Embryonic facial prominence (tissue), 1 donor: ENCODE data around the gene CTAG1B.
"Not testable (repeated sequence)": the region's sequence is repeated elsewhere in the genome, so short reads cannot be mapped to it uniquely, and the experiment has no call there.

ENCODE experiments used
- DNase-seq: peaks from one replicate; pipeline ENCODE4 v3.0.0-alpha.2; 2016; ENCODE audit errors: extremely low spot score

Gene CTAG1B

GRCh38 chrX:154619182-154619581 is at the start of gene CTAG1B:
Gene CTAG1B (minus strand): TSS chrX:154619282. CDS start chrX:154619218, 64 bp downstream.
- DNase-seq = not testable (repeated sequence)

GRCh38 chrX:154661899-154662298 is 42.8 kb upstream of the CTAG1B start:
- no peak for DNase-seq

GRCh38 chrX:154661170-154661569 is 42.1 kb upstream of the CTAG1B start:
- no peak for DNase-seq

- no peak for DNase-seq
Measured at GRCh38 chrX:154660541-154660940, 41.5 kb upstream of the CTAG1B start.

GRCh38 chrX:154658957-154659356 is 39.9 kb upstream of the CTAG1B start:
- DNase-seq = no peak

GRCh38 chrX:154658187-154658586 is 39.1 kb upstream of the CTAG1B start:
- DNase-seq = no peak

GRCh38 chrX:154657226-154657805 is 38.2 kb upstream of the CTAG1B start:
- DNase-seq = no peak

GRCh38 chrX:154655786-154656185 is 36.7 kb upstream of the CTAG1B start:
- DNase-seq = no peak

- no peak for DNase-seq
Measured at GRCh38 chrX:154655346-154655745, 36.3 kb upstream of the CTAG1B start.

GRCh38 chrX:154654925-154655324 is 35.8 kb upstream of the CTAG1B start:
- DNase-seq = no peak

GRCh38 chrX:154654372-154654771 is 35.3 kb upstream of the CTAG1B start:
- no peak for DNase-seq

- DNase-seq = not testable (repeated sequence)
Measured at GRCh38 chrX:154653413-154653812, 34.3 kb upstream of the CTAG1B start, which contains the start of gene CTAG2. Gene CTAG2 (minus strand): TSS chrX:154653579. CDS start chrX:154653515, 64 bp downstream.

GRCh38 chrX:154653048-154653401 is 33.9 kb upstream of the CTAG1B start:
- DNase-seq = no peak

GRCh38 chrX:154652311-154653047 is 33.4 kb upstream of the CTAG1B start:
- DNase-seq = no peak

- no peak for DNase-seq
Measured at GRCh38 chrX:154650221-154650510, 31.1 kb upstream of the CTAG1B start.

- DNase-seq = no peak
Measured at GRCh38 chrX:154649503-154650220, 30.6 kb upstream of the CTAG1B start.

GRCh38 chrX:154648931-154649330 is 29.8 kb upstream of the CTAG1B start:
- no peak for DNase-seq

GRCh38 chrX:154645745-154646378 is 26.8 kb upstream of the CTAG1B start:
- DNase-seq = not testable (repeated sequence)

- not testable (repeated sequence) for DNase-seq
Measured at GRCh38 chrX:154643708-154644107, 24.6 kb upstream of the CTAG1B start.

GRCh38 chrX:154641740-154642139 is 22.7 kb upstream of the CTAG1B start:
- DNase-seq = not testable (repeated sequence)

- not testable (repeated sequence) for DNase-seq
Measured at GRCh38 chrX:154633661-154634060, 14.6 kb upstream of the CTAG1B start.

GRCh38 chrX:154630949-154631348 is 11.9 kb upstream of the CTAG1B start:
- DNase-seq = not testable (repeated sequence)
